ENCODE results near the gene OR2V2. TPM values are rescaled to one million over a fixed set of nuclear protein-coding genes. Genes with fewer than 3 reads are reported as not detected.

The OR2V2 gene
- total RNA-seq, 1 donor from 2014 or later, result not detected

- peaks cover 40% of the 10 kb centered on the region for H3K4me1 ChIP-seq
- no peaks in the 10 kb centered on the region for H3K36me3 ChIP-seq
- TF ChIP-seq CTCF (IDR thresholded peaks at IDR 0.05; ENCODE audit: borderline replicate concordance), result no peak
- H3K4me3 ChIP-seq, result peak overlapping the region; percentile 73
- intact Hi-C loops (cut with micrococcal nuclease), result no loop called here
- DNase-seq, result no peak
- H3K27ac ChIP-seq (replicated peaks), result peak overlapping the region; percentile 90
- H3K27me3 ChIP-seq (ENCODE audit: low read depth), result no peaks in the 10 kb centered on the region
- no peaks in the 10 kb centered on the region for H3K9me3 ChIP-seq (replicated peaks)
These were observed 58.6 kb downstream of the OR2V2 start for GRCh38 chr5:181205761-181206649.

GRCh38 chr5:181207214-181207959, 60.0 kb downstream of the OR2V2 start:
- Histone ChIP-seq H3K4me1 (peaks cover 51% of the 10 kb centered on the region), H3K27ac (replicated peaks) (peak overlapping the region; percentile 90), H3K9me3 (replicated peaks) (no peaks in the 10 kb centered on the region), H3K4me3 (peak overlapping the region; percentile 73), H3K36me3 (no peaks in the 10 kb centered on the region), H3K27me3 (ENCODE audit: low read depth) (no peaks in the 10 kb centered on the region)
- DNase-seq, result peak; percentile 85
- intact Hi-C loops (cut with micrococcal nuclease), result no loop called here
- no peak for TF ChIP-seq CTCF (IDR thresholded peaks at IDR 0.05; ENCODE audit: borderline replicate concordance)

GRCh38 chr5:181207960-181208253, 60.5 kb downstream of the OR2V2 start:
- no peaks in the 10 kb centered on the region for H3K36me3 ChIP-seq
- no peak for DNase-seq
- no peaks in the 10 kb centered on the region for H3K27me3 ChIP-seq (ENCODE audit: low read depth)
- intact Hi-C loops (cut with micrococcal nuclease), result no loop called here
- H3K9me3 ChIP-seq (replicated peaks), result no peaks in the 10 kb centered on the region
- TF ChIP-seq CTCF (IDR thresholded peaks at IDR 0.05; ENCODE audit: borderline replicate concordance), result no peak
- H3K4me1 ChIP-seq, result peaks cover 56% of the 10 kb centered on the region
- peak overlapping the region; percentile 73 for H3K4me3 ChIP-seq
- peak overlapping the region; percentile 90 for H3K27ac ChIP-seq (replicated peaks)

Other genes starting within 250 kb of the OR2V2 start
- gene BTNL8, start 248.4 kb upstream of the OR2V2 start, total RNA-seq, result 0.58 TPM
- not detected for gene BTNL3, start 158.7 kb upstream of the OR2V2 start, total RNA-seq
- 38.5 TPM for gene BTNL9, start 107.3 kb upstream of the OR2V2 start, total RNA-seq
- gene OR2V1, start 16.4 kb upstream of the OR2V2 start, total RNA-seq, result not detected
- gene TRIM7, start 57.6 kb downstream of the OR2V2 start, total RNA-seq, result 6.4 TPM
- gene TRIM41, start 75.7 kb downstream of the OR2V2 start, total RNA-seq, result 26.4 TPM
- 628 TPM for gene RACK1, start 96.3 kb downstream of the OR2V2 start, total RNA-seq
- gene TRIM52, start 113.6 kb downstream of the OR2V2 start, total RNA-seq, result 8.5 TPM
- not detected for gene OR4F3, start 219.7 kb downstream of the OR2V2 start, total RNA-seq